ENCODE measurements around the gene PTPRM. TPM values are rescaled to one million over a fixed set of nuclear protein-coding genes. Genes with fewer than 3 reads are reported as not detected.
"Not testable (repeated sequence)": the region's sequence is repeated elsewhere in the genome, so short reads cannot be mapped to it uniquely, and the experiment has no call there.

PTPRM gene
- polyA plus RNA-seq, 2 of the 4 experiments (the other 2 are of a cell fraction), result 44.5 to 199 TPM

DNA sequence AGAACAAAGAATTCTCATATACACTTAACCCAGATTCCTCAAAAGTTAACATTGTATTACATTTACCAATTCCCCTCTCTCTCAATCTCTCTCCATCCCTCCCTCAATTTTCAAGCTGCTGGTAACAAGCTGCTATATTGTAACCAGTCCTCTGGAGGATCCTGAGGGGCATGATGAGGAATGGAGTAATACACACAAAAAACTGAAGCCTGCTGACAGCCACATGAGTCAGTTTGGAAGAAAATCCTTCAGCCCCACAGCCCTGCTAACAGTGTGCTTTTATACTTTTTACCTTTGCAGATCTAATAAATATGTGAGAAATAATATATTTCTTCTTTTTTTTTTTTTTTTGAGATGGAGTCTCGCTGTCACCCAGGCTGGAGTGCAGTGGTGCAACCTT, 876.4 kb downstream of the PTPRM start (continued):
- TF ChIP-seq MYC (IDR thresholded peaks at IDR 0.05; ENCODE audit: borderline replicate concordance, low read length), result no peak
- TF ChIP-seq, protein P1, sequence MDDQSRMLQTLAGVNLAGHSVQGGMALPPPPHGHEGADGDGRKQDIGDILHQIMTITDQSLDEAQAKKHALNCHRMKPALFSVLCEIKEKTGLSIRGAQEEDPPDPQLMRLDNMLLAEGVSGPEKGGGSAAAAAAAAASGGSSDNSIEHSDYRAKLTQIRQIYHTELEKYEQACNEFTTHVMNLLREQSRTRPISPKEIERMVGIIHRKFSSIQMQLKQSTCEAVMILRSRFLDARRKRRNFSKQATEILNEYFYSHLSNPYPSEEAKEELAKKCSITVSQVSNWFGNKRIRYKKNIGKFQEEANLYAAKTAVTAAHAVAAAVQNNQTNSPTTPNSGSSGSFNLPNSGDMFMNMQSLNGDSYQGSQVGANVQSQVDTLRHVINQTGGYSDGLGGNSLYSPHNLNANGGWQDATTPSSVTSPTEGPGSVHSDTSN (IDR thresholded peaks at IDR 0.05), result no peak

DNA sequence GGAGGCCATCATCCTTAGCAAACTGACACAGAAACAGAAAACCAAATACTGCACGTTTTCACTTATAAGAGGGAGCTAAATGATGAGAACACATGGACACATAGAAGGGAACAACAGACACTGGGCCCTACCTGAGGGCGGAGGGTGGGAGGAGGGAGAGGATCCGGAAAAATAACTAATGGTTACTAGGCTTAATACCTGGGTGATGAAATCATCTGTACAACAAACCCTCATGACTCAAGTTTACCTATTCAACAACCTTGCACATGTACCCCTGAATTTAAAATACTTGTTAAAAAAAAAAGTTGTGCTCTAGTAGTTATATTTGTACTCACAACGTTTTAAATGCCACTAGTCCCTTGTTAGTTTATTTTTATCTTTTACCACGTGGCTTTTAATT, 879.8 kb downstream of the PTPRM start:
- 34% methylated on average over 5 of the region's 5 CpGs for WGBS (ENCODE audit: missing lambda C conversion rate)
- H3K4me1 ChIP-seq; H3K9me3 ChIP-seq; H3K4me3 ChIP-seq; ATAC-seq; DNase-seq (ENCODE audit: low read depth in 1 of 2, low spot score in 1 of 2); POLR2A ChIA-PET; FAIRE-seq; H3K4me2 ChIP-seq; H3K27ac ChIP-seq; CTCF ChIA-PET: not testable (repeated sequence)

DNA sequence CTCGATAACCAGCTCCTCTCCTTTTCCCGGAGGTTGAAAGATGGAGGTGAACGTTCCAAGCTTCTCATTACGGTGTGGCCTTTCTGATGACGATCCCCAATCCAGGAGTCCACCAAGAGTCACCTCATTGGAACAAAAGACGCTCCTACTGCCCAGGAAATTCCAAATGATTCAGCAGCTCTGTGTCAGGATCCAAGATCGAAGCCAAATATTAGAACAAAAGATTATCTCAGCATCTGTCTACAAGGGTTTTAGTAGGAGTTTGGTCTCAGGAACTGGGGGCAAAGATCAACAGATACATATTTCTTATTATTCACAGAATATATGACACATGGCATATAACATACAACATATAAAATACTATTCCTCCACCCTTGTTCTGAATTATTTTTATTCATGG, 881.0 kb downstream of the PTPRM start:
- H3K4me2 ChIP-seq, result no peak overlapping the region
- CTCF ChIA-PET, result no interaction called here
- H3K4me3 ChIP-seq, result no peak overlapping the region
- ATAC-seq, result no peak
- WGBS (ENCODE audit: missing lambda C conversion rate), result 54% methylated on average over 7 of the region's 7 CpGs
- no peak overlapping the region for H3K27ac ChIP-seq
- H3K4me1 ChIP-seq, result no peaks in the 10 kb centered on the region
- POLR2A ChIA-PET, result no interaction called here
- no peaks in the 10 kb centered on the region for H3K9me3 ChIP-seq
- TF ChIP-seq KDM1A (IDR thresholded peaks at IDR 0.05; ENCODE audit: low read depth), result no peak
- no peak for TF ChIP-seq CHD2 (IDR thresholded peaks at IDR 0.05; ENCODE audit: low read length, partially characterized antibody)
- no peak for TF ChIP-seq ZC3H11A (IDR thresholded peaks at IDR 0.05)
- no peak for TF ChIP-seq ZFP36 (IDR thresholded peaks at IDR 0.05; ENCODE audit: borderline replicate concordance, partially characterized antibody)
- TF ChIP-seq JUNB (IDR thresholded peaks at IDR 0.05), result no peak
- TF ChIP-seq, protein P2, sequence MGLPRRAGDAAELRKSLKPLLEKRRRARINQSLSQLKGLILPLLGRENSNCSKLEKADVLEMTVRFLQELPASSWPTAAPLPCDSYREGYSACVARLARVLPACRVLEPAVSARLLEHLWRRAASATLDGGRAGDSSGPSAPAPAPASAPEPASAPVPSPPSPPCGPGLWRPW (IDR thresholded peaks at IDR 0.05), result no peak
- TF ChIP-seq, protein P3, sequence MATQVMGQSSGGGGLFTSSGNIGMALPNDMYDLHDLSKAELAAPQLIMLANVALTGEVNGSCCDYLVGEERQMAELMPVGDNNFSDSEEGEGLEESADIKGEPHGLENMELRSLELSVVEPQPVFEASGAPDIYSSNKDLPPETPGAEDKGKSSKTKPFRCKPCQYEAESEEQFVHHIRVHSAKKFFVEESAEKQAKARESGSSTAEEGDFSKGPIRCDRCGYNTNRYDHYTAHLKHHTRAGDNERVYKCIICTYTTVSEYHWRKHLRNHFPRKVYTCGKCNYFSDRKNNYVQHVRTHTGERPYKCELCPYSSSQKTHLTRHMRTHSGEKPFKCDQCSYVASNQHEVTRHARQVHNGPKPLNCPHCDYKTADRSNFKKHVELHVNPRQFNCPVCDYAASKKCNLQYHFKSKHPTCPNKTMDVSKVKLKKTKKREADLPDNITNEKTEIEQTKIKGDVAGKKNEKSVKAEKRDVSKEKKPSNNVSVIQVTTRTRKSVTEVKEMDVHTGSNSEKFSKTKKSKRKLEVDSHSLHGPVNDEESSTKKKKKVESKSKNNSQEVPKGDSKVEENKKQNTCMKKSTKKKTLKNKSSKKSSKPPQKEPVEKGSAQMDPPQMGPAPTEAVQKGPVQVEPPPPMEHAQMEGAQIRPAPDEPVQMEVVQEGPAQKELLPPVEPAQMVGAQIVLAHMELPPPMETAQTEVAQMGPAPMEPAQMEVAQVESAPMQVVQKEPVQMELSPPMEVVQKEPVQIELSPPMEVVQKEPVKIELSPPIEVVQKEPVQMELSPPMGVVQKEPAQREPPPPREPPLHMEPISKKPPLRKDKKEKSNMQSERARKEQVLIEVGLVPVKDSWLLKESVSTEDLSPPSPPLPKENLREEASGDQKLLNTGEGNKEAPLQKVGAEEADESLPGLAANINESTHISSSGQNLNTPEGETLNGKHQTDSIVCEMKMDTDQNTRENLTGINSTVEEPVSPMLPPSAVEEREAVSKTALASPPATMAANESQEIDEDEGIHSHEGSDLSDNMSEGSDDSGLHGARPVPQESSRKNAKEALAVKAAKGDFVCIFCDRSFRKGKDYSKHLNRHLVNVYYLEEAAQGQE (IDR thresholded peaks at IDR 0.05), result no peak
- TF ChIP-seq MAFK (IDR thresholded peaks at IDR 0.05; ENCODE audit: partially characterized antibody), result no peak
- no peak for TF ChIP-seq KDM5A (IDR thresholded peaks at IDR 0.05)
- no peak for TF ChIP-seq HOXA7 (CRISPR knock-in tag; IDR thresholded peaks at IDR 0.05)
- no peak for TF ChIP-seq CHD4 (IDR thresholded peaks at IDR 0.05; ENCODE audit: borderline replicate concordance)
- FAIRE-seq, result no peak
- no peak for DNase-seq (ENCODE audit: low read depth in 1 of 2, low spot score in 1 of 2)

DNA sequence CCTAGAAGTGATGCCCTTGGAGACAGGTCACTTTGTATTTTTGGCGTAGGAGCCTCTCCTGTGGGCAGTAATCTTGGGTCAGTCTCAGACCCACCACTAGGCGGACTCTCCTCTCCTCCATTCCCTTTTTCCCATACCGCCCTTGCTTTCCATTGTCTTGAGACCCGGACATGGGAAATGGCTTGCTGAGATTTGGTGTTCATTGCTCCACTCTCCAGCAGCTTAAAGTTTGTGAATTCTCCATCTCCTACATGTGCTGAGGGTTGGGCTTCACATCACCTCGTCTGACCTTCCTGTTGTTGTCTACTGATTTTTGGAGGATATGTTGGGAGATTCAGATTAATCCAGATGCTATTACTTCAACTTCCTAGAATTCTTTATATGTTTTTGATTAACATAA, 882.9 kb downstream of the PTPRM start:
- TF ChIP-seq JUNB (IDR thresholded peaks at IDR 0.05) (no peak), RAD21 (conservative IDR thresholded peaks at IDR 0.05 in 1 of 2, IDR thresholded peaks at IDR 0.05 in 1 of 2) (peak in 1 of 2 experiments; percentile 28; a peak in 2 of 5 replicates), RCOR1 (IDR thresholded peaks at IDR 0.05; ENCODE audit: low read depth, low read length) (no peak), ZC3H11A (IDR thresholded peaks at IDR 0.05) (no peak), KDM1A (IDR thresholded peaks at IDR 0.05; ENCODE audit: low read depth) (no peak)
- TF ChIP-seq, protein P4, sequence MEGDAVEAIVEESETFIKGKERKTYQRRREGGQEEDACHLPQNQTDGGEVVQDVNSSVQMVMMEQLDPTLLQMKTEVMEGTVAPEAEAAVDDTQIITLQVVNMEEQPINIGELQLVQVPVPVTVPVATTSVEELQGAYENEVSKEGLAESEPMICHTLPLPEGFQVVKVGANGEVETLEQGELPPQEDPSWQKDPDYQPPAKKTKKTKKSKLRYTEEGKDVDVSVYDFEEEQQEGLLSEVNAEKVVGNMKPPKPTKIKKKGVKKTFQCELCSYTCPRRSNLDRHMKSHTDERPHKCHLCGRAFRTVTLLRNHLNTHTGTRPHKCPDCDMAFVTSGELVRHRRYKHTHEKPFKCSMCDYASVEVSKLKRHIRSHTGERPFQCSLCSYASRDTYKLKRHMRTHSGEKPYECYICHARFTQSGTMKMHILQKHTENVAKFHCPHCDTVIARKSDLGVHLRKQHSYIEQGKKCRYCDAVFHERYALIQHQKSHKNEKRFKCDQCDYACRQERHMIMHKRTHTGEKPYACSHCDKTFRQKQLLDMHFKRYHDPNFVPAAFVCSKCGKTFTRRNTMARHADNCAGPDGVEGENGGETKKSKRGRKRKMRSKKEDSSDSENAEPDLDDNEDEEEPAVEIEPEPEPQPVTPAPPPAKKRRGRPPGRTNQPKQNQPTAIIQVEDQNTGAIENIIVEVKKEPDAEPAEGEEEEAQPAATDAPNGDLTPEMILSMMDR (IDR thresholded peaks at IDR 0.05), result 0 out of 3 replicates have a peak, but pooled peaks have one; percentile 12
- TF ChIP-seq, protein P3 (IDR thresholded peaks at IDR 0.05), result no peak
- TF ChIP-seq, protein P5, sequence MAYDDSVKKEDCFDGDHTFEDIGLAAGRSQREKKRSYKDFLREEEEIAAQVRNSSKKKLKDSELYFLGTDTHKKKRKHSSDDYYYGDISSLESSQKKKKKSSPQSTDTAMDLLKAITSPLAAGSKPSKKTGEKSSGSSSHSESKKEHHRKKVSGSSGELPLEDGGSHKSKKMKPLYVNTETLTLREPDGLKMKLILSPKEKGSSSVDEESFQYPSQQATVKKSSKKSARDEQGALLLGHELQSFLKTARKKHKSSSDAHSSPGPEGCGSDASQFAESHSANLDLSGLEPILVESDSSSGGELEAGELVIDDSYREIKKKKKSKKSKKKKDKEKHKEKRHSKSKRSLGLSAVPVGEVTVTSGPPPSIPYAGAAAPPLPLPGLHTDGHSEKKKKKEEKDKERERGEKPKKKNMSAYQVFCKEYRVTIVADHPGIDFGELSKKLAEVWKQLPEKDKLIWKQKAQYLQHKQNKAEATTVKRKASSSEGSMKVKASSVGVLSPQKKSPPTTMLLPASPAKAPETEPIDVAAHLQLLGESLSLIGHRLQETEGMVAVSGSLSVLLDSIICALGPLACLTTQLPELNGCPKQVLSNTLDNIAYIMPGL (CRISPR knock-in tag; IDR thresholded peaks at IDR 0.05; ENCODE audit: borderline replicate concordance), result no peak
- DNase-seq (ENCODE audit: low read depth in 1 of 2, low spot score in 1 of 2), result peak; percentile 17 to 20
- ChIA-PET CTCF (interaction anchor here (0.9 to 1.2 kb wide), 4 partner anchors 9 to 29 kb away, joined by 3 read pairs; no protein-coding TSS in a partner anchor), POLR2A (no interaction called here)
- peak in 1 of 2 experiments; percentile 77; a peak in 3 of 6 replicates for ATAC-seq
- no peaks in the 10 kb centered on the region for H3K9me3 ChIP-seq
- no peak for FAIRE-seq
- no peaks in the 10 kb centered on the region for H3K4me1 ChIP-seq
- WGBS (ENCODE audit: missing lambda C conversion rate), result 46% methylated on average over 5 of the region's 5 CpGs
- H3K4me2 ChIP-seq, result no peak overlapping the region
- H3K27ac ChIP-seq, result no peak overlapping the region
- H3K4me3 ChIP-seq, result no peak overlapping the region
